ENCODE measurements around the gene YWHAG.
"Not testable (repeated sequence)": the region's sequence is repeated elsewhere in the genome, so short reads cannot be mapped to it uniquely, and the experiment has no call there.

Gene YWHAG

DNA sequence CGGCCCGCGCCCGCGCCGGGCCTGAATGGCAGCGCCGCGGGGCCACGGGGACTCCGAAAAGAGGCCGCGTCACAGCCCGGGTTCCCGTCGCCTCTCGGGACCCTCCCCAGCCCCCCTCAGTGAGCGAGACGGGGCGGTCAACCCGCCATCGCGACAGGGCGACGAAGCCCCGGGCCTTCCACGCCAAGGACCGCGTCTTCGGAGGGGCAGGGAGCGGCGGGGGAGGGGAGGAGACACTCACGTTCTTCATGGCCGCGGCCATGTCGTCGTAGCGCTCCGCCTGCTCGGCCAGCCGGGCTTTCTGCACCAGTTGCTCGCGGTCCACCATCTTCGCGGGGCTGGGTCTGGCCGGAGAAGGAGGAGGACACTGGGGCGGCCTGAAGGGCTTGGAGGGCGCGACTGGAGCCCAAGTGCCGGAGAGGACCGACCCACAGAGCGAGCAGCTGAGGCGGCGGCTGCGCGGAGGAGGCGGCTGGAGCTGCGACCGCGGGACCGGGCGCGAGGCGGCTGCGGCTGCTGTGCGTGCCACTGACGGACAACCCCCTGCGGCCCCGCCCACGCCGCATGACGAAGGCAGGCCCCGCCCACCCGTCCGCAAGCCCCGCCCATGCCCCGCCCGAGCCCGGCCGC is at the start of gene YWHAG:
Gene YWHAG, minus strand, starts transcription at position 511 of the 630 bp plus-strand sequence. Its CDS starts 183 bp downstream, at position 328.
- peak; percentile 96 for DNase-seq

DNA sequence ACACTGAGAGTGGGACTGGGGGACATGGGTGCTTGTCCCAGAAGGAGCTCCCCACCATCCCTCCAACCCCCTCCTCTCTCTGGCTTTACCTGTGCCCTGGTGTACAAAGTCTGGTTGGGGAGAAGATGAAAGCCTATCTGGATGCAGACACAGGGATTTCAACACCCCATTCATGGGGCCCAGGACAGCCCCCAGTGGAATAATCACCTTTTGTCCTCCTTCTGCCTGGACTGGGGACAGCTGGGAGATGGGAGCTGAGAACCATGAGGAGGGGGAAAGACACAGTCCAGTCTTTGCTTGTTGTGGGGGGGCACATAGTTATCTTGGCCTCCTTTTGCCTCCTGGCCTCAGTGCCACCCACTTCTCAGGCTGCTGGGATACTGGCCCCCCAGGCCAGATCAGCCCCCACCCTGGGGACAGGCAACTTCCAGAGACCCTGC is 49.4 kb upstream of the YWHAG start:
- DNase-seq, result no peak

GRCh38 chr7:76407718-76408117 is 48.9 kb upstream of the YWHAG start:
- no peak for DNase-seq

DNA sequence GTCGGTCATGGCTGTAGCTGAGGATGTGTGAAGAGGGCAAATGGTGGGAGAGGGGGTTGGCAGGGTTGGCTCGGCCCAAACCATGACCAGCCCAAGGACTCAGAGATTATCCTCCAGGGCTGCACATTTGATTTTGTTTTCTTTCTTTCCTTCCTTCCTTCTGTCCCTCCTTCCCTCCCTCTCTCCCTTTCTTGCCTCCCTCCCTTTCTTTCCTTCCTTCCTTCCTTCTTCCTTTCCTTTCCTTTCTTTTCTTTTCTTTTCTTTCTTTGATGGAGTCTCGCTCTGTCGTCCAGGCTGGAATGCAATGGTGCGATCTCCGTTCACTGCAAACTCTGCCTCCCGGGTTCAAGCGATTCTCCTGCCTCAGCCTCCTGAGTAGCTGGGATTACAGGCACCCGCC is 46.9 kb upstream of the YWHAG start:
- no peak for DNase-seq

DNA sequence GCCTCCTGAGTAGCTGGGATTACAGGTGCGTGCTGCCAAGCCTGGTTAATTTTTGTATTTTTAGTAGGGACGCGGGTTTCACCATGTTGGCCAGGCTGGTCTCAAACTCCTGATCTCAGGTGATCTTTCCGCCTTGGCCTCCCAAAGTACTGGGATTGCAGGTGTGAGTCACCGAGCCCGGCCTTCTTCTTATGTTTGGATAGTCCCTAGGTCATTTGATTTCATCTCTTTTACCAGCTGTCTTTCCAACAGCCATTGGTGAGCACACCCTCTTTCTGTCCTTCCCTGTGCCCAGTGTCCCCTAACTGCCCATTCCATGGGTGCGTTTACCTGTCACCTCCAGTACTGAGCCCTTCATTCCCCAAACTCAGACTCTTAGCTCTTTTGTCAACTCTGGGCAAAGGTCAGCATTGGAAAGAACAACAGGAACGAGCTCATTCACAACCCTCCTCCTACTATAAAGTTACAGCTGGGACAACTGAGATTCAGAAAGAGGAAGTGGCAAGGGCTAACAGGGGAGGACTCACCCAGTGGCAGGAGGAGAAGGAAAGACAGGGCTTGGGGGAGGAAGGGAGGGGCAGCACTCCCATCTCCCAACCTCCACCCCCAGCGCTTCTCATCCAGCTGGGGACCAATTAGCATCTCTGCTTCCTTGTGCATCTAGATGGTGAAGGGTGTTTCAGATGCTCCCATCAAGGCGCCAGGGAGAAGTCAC is 45.1 kb upstream of the YWHAG start:
- no peak for DNase-seq

GRCh38 chr7:76403097-76403496 is 44.3 kb upstream of the YWHAG start:
- DNase-seq, result not testable (repeated sequence)

DNA sequence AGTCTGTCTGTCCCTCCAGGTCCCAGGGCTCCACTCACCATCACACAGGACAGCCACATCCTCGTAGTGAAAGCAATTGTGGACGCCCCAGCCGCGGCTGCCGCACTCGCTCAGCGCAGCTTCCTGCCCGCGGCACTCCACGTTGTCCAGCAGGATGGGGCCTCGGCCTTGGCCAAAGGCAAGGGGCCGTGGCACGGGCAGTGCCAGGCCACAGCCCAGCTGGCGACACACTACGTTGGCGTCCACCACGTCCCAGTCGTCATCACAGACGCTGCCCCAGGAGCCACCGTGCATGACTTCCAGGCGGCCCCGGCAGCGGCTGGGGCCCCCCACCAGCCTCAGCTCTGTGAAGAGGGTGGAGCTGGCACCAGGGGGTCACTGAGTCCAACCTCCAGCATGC is 41.5 kb upstream of the YWHAG start:
- DNase-seq, result no peak

GRCh38 chr7:76397409-76398183 is 38.8 kb upstream of the YWHAG start:
- peak; percentile 95 for DNase-seq

GRCh38 chr7:76396864-76397263 is 38.1 kb upstream of the YWHAG start:
- DNase-seq, result no peak

DNA sequence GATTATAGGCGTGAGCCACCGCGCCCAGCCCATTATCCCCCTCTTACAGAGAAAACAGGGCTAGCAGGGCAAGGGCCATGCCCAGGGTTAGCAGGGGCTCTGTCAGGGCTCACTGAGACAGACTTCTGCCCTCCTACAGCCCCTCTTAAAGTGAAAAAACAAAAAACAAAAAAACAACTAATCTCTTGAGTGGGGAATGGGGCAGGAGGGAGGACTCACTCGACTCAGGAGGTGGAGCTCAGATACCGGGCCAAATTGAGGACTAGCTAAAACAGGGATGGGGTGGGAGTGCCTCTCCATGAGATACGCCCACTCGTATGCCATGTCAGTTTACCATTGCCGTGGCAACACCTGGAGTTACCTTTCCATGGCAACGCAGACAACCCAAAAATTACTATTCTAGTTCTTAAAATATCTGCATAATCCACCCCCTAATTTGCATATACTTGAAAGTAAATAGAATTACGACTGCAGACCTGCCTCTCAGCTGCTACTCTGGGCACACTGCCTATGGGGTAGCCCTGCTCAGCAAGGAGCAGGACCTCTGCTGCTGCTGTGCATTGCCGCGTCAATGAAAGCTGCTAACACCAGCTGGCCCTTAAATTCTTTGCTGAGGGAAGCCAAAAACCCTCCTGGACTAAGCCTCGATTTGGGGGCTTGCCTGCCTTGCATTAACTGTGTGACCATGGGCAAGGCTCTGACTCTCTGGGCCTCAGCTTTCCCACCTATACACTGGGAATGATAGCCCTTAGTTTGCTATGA is 37.4 kb upstream of the YWHAG start:
- DNase-seq, result peak; percentile 88

DNA sequence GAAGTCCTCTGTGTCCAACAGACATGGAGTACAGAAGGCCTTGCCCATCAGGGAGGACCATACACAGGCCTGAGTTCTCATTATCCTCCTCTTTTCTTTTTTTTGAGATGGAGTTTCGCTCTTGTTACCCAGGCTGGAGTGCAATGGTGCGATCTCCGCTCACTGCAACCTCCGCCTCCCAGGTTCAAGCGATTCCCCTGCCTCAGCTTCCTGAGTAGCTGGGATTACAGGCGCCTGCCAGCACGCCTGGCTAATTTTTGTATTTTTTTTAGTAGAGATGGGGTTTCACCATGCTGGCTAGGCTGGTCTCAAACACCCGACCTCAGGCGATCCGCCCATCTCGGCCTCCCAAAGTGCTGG is 36.8 kb upstream of the YWHAG start:
- not testable (repeated sequence) for DNase-seq

DNA sequence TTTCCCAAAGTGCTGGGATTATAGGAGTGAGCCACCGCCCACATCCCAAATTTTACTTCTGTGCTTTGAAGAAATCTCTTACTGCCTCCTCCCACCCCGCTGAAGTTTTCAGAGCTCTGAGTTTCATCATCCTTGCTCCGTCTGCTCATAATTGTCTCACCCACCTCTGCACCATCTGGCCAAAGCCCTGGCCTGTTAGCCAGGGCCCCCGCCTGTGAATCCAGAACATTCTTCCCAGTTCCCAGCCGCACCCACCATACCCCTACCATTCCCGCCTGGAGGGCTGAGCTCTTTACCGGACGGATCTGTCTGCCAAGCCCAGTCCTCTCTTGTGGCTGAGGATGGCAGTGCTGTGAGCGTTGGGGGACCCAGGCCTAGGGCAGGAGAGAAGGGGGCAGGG is 36.2 kb upstream of the YWHAG start:
- peak; percentile 49 for DNase-seq

- peak; percentile 96 for DNase-seq
Observed at GRCh38 chr7:76393116-76394031, 34.6 kb upstream of the YWHAG start.

DNA sequence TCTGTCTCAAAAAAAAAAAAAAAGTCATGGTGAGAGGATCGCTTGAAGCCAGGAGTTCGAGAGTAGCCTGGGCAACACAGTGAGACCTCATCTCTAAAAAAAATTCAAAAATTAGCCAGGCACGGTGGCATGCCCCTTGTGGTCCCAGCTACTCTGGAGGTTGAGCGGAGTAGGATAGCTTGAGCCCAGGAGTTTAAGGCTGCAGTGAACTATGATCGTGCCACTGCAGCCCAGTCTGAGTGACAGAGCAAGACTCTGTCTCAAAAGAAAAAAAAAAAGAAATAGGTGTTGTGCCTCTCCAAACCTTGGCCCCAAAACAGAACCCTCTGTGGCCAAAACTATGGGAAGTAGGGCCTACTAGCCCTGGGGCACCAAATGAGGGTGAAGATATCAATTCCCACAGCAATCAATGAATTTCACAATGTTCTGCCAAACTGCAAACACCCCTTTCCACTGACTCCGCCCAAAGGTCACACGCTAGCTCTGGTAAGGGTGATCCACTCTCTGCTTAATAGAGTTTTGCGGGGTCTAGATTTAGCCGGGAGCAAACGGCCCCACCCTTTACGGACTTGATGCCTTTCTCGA is 33.8 kb upstream of the YWHAG start:
- no peak for DNase-seq

- DNase-seq, result no peak
Observed at GRCh38 chr7:76390092-76390491, 31.3 kb upstream of the YWHAG start.

GRCh38 chr7:76387789-76388188 is 29.0 kb upstream of the YWHAG start:
- DNase-seq, result peak; percentile 29

GRCh38 chr7:76386691-76387260 is 28.0 kb upstream of the YWHAG start:
- no peak for DNase-seq

DNA sequence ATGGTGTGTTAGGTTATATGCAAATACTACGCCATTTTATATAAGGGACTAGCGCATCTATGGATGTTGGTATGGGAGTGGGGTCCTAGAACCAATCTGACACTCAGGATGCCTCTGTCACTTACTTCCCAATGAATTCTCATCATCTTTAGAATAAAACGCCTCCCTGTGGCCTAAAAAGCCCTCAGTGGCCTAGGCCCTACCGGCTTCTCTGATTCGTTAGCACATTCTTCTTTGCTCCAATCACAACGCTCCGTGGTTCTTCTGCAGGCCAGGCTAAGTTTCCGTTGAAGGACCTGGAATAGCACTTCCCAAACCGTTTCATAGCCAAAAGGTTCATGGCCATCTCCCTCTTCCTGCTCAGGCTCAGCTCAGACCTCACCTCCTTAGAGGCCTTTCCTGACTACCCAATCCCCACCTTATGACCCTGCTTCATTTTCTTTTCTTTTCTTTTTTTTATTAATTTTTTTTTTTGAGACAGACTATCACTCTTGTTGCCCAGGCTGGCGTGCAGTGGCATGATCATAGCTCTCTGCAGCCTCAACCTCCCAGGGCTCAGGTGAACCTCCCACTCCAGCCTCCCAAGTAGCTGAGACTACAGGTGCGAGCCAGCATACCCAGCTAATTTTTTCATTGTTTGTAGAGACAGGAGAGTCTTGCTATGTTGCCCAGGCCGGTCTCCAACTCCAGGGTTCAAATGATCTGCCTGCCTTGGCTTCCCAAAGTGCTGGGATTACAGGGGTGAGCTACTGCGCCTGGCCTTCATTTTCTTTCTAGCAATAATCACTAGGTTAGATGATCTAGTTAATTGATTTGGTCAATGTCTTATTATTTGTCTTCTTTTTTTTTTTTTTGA is 24.5 kb upstream of the YWHAG start:
- DNase-seq, result peak; percentile 19

DNA sequence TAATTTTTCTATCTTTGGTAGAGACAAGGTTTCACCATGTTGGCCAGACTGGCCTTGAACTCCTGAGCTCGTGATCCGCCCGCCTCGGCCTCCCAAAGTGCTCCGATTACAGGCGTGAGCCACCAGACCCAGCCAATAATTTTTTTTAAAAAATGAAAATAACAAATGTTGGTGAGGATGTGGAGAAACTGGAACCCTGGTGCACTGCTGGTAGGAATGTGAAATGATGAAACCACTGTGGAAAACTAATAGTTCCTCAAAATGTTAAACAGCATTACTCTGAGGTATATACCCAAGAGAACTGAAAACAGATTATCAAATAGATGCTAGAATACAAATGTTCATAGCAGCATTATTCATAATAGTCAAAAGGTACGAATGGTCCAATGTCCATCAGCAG is 23.0 kb upstream of the YWHAG start:
- DNase-seq, result no peak

DNA sequence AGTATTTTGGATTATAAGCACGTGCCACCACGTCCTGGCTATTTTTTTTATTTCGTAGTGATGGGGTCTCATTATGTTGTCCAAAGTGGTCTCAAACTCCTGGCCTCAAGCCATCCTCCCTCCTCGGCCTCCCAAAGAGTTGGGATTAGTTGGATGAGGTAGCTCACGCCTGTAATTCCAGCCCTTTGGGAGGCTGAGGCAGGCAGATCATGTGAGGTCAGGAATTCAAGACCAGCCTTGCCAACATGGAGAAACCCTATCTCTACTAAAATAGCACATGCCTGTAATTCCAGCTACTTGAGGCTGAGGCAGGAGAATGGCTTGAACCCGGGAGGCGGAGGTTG is 21.8 kb upstream of the YWHAG start:
- no peak for DNase-seq
